GM12872 (cell line): ENCODE results near the gene RAB4B.
A peak's percentile ranks its signal among the peaks of the same experiment; 100 is the strongest.

ENCODE experiments used
- TF ChIP-seq, protein P1 (sequence below): IDR thresholded peaks from 3 replicates; pipeline ENCODE4 v1.5.1; 2011; ENCODE audit warnings: low read depth, mild to moderate bottlenecking, low read length, moderate library complexity; ENCODE audit not compliant: insufficient read depth

The RAB4B gene

DNA sequence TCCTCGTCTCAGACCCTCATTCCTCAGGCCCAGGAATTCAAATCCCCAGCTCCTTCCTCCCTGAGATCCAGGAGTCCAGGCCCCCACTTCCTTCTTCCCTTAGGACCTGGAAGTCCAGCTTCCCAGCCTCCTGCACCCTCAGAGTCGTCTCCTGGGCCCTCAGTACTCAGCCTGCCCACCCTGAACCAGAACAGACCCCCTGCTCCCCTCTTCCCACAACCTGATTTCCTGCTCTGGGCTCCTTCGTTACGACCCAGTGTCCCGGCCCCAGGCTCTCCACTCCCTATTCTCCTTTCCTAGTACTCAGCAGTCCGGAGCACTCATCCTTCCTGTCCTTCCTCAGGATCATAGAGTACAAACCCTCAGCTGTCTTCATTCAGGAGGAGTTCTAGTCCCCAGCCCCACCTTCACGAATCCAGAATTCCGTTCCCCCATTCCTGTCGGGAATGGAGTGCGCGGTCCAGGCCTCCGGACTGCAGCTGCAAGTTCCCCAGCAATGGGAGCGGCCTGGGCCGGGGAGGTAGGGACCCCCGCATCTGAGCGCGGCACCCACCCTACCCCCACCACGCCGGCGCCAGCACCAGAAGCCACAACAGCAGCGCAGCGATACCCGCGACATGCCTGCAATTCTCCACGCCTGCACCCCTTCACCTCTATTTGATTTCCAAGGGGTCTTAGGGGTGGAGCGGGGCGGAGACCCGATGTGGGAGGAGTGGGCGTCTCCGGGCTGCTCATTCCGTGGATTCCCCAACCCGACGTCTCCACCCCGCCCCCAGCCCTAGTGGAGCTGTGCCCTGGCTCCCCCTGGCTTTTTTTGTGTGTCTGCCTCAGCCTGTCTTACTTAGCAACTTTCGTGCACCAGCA, 33.7 kb downstream of the RAB4B start:
- TF ChIP-seq, protein P1, sequence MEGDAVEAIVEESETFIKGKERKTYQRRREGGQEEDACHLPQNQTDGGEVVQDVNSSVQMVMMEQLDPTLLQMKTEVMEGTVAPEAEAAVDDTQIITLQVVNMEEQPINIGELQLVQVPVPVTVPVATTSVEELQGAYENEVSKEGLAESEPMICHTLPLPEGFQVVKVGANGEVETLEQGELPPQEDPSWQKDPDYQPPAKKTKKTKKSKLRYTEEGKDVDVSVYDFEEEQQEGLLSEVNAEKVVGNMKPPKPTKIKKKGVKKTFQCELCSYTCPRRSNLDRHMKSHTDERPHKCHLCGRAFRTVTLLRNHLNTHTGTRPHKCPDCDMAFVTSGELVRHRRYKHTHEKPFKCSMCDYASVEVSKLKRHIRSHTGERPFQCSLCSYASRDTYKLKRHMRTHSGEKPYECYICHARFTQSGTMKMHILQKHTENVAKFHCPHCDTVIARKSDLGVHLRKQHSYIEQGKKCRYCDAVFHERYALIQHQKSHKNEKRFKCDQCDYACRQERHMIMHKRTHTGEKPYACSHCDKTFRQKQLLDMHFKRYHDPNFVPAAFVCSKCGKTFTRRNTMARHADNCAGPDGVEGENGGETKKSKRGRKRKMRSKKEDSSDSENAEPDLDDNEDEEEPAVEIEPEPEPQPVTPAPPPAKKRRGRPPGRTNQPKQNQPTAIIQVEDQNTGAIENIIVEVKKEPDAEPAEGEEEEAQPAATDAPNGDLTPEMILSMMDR, result no peak

DNA sequence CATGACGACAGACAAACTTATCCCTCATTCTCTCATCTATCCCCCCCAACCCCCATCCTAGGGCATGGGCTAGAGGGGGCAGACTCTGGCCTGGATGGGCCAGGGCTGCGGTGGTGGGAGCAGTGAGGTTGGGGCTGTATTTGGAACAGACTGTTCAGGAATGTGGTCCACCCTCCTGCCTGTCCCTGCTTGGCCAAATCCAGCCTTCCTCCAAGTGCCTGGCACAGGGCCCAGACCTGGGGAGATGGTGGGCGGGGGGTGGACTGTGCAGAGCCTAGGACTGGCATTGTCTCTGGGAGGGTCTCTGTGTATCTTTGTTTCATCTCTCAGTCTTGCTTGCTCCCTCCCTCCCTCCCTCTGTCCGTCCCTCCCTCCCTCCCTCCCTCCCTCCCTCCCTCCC, 35.1 kb downstream of the RAB4B start:
- TF ChIP-seq, protein P1, result no peak

DNA sequence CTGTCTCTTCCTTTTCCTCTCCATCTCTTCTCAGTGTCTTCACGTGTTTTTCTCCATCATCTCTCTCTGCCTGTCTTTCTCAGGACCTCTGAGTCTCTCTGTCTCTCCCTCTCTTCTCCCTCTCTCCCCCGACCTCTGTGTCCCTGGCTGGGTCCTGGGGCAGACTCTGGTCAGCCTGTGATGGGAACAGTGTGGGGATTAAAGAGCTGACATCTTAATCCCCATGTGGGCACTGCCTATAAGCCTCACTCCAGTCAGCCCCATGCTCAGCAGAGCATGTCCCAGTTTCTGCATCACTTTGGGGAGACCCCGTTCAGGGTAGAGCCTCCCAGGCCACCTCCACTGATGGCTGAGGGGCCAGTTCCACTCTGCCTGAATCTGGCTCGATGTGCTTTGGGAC, 37.2 kb downstream of the RAB4B start:
- TF ChIP-seq, protein P1, result no peak

DNA sequence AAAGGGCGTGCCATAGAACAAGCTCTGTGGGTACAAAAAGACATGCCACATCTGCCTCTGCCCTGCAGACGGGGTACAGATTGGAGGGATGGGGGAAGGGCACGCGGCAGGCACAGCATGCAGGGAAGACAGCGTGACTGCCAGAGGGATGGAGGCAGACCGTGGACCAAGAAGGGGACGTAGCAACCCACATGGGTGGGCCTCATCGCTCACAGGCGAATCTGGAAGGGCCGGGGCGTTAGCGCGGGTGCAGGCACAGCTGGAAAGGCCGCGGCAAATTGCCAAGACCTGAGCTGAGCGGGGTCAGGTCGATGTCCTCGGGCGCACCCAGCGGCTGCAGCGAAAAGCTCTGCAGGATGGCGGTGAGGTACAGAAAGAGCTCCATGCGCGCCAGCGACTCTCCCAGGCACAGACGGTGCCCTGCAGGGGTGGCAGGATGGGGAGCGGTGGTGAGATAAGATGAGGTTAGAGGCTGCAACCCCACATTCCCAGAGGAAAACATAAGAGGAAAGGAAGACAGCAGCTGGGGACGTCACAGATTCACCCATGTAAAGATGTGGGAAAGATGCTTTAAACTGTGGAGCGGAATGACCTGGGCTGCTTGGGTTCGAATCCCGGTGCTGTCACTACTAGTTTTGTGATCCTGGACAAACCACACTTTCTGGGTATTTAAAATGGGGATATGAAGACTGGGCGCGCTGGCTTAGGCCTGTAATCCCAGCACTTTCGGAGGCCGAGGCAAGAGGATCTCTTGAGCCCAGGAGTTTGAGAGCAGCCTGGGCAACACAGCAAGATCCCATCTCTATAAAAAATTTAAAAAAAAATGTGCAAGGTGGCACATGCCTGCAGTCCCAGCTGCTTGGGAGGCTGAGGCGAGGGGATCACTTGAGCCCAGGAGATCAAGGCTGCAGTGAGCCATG, 40.7 kb downstream of the RAB4B start:
- TF ChIP-seq, protein P1, result peak; percentile 68

DNA sequence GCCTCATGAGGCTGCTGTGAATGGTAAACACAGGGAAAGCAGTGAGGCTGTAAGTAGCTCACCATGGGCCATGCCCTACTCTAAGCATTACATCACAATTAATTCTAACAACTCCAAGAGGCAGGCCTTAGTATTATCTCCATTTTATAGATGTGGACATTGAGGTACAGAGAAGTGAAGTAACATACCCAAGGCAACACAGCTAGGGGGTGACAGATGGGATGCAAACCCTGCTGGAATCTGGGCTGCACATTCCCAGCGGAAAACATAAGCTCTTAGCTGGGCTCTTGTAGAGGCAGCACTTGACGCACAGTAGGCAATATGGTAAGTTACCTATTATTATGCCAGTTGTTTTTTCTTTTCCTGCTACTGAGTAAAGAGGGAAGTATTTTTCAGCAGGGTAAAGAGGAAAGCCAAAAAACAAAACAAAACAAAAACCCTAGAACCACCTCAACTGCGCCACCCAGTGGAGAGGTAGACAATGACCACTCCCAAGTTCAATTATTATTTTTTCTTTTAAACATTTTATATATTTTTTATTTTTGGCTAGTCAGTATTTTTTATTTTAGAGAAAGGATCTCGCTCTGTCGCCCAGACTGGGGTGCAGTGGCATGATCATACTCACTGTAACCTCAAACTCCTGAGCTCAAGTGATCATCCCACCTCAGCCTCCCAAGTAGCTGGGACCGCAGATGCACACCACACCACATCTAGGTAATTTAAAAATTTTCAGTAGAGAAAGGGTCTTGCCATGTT, 41.6 kb downstream of the RAB4B start:
- TF ChIP-seq, protein P1, result peak; percentile 61

DNA sequence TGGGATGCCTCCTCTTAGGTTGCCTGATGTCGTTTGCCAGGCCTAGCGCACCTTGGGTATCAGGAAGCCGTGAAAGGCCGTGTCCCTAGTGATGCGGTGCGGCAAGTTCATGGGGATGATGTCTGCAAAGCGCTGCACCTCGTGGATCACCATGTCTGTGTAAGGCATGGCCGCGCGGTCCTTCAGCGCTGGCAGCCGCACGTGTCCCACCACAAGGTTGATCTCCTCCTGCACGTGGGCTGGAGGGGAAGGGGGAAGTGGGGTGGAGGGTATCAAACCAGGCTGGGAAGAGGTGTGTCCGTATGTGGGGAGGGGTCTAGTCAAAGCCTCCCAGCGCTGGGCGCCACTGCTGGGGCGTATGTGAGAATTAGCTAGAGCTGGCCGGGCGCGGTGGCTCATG, 44.1 kb downstream of the RAB4B start:
- TF ChIP-seq, protein P1, result no peak
